NCI-H2081 (cell line): Measurements from ENCODE around the gene CCSER1.
"Not testable (repeated sequence)": the region's sequence is repeated elsewhere in the genome, so short reads cannot be mapped to it uniquely, and the experiment has no call there.

Experiments used
- DNase-seq, 2 experiments: peaks; one replicate each; lab custom pipeline; 2025; lab: John Stamatoyannopoulos, UW

CCSER1 gene

DNA sequence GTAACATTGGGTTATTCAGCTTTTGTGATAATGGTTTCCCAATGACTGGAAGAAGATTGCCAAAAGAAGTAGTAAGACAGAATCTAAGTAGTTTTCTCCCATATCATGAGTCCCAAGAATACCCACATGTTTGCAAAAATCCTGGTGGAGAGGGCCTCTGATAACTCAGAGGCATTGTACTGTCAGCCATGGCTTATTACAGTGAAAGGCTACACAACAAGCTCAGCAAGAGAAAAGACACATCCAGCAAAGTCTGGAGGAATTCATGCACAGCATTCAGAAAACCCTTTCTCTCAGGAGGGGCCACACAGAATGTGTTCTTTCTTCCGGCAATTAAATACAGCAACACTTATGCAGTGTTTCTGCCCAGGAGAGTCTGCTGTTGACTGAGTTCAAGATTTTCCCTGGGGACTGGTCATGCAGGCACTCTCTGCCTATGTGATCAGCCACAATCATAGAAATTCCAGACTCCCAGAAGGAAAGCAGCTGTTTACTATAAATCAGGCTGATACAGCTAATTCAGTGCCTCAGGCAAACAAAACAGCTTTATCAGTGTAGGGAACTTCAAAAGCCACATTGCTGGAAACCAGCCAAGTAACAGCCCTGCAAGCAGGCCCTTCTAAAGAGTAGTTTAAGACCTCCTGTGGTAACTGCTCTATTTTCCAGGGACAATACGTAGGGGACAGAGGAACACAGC is 937.1 kb downstream of the CCSER1 start:
- peak; percentile 66 to 85 for DNase-seq

DNA sequence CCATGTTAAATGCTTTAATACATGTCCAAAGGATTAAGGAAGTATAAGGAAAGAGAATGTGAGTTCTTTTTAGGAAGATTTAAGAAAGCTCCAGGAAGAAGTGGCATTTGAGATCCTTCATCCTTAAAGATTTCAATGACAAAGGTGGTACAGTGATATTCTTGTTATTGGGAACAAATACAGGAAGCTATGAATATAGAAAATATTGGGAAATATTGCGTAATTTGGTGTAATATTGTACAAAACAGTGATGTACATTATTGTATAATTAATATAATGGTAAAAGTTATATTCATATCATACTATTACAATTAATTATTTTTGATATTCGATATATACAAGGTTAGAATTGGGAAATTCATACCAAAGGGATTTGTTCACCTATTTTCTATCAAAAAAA is 937.9 kb downstream of the CCSER1 start:
- no peak for DNase-seq

DNA sequence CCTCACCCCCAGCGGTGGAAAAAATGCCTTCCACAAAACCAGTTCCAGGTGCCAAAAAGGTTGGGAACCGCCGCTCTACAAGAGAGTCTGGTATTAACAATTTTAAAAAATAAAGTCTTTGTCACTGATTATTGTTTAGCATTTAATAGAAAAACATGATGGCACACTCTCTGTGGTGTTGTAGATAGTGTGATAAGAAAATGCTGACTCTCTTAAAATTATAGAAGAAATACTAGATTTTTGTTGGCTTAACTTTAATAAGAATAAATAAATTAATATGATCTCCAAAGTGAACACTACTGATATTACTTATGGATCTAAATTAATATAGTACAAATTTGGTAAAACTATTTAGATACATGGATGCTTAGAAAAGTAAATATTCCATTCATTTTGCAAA is 943.5 kb downstream of the CCSER1 start:
- DNase-seq: no peak

DNA sequence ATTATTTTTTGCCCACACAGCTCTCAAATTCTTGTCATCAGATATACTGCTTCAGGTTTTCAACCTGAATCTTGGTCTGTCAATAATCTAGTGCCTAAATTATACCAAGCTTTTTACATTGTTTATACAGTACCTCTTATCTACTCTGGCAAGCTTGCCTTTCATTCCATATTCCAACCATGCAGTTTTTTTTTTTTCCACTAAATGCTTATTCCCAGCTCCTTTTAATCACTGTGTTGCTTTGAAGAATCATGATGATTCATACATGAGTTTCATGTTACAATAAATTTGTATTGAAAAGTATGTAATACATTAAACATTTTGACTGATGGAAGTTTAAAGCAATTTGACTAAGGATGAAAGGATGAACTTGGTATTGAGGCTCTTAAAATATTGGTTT is 949.0 kb downstream of the CCSER1 start:
- no peak for DNase-seq

DNA sequence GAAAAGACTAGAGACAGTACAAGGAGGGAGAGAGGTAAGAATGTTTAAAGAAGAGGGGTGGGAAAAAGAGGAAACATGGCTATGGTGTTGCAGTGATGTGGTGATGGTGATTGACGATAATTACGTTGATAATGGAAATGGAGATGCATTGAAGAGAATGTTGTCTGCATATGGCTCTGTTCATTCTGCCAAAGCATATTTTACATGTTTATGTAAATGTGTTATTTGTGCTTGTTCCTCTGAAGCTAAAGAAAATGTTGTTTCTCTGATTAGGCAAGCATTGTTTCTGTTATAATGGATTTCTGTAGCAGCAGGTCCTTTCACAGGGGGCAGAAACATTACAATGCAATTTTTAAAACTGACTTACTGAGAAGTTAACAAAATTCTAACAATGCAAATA is 958.8 kb downstream of the CCSER1 start:
- DNase-seq: no peak

DNA sequence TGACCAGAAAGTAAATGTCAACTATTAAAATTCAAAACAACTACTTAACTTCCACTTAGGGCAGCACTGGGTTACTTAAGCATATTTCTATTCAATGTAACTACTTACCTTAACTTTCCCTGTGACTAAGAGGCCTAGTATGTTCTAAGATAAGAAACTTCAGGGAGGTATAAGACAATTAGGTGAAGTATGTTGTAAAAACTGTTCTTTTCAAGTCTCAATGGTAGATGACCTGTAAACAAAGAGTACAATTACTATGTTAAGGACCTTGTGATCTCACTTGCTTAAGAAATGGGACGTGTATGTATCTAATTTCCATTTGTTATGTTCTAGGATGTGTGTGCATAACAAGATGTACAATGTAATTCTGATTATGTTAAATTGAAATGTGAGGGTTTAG is 960.5 kb downstream of the CCSER1 start:
- no peak for DNase-seq

DNA sequence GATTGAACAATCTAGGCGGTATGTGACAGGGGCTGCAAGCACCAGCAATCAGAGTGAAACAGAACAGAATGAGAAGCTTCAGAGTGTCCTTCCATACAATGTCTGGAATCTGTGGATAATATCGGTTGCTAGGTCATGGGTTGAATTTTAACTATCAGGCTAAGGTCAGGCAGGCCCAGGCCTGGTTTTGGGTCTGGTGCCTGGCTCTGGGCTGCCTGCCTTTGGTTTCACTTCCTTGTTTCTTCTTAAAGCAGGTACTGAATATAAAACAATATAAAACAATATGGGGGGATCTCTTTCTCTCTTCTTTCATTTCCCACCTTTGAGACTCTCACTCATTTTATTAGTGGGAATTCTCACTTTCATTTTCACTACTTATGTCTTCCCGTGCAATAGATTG is 962.0 kb downstream of the CCSER1 start:
- DNase-seq: no peak

DNA sequence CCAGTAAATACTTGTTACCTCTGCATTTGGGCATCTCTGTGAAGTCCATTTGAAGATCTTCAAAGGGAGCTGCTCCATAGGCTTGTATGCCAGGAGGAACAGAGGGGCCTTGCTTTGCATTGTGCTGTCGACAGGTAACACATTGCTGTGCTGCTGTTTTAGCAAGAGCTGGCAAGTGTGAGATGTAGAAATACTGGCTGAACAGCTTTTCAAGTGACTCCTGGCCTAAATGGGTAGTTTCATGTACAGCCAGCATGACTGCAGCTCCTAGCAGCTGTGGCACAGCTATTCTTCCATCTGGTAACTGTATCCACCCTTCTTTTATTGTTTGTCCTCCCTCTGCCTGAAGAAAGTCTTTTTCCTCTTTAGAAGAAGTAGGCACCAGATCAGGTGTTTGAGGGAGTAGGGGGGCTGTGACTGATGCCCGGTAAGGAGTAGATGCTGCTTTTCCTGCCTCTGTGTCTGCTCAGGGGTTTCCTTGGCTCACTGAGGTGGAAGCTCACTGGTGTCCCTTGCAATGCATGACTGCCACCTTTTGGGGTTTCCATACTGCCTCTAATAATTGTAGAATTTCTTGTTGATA is 965.3 kb downstream of the CCSER1 start:
- no peak for DNase-seq

DNA sequence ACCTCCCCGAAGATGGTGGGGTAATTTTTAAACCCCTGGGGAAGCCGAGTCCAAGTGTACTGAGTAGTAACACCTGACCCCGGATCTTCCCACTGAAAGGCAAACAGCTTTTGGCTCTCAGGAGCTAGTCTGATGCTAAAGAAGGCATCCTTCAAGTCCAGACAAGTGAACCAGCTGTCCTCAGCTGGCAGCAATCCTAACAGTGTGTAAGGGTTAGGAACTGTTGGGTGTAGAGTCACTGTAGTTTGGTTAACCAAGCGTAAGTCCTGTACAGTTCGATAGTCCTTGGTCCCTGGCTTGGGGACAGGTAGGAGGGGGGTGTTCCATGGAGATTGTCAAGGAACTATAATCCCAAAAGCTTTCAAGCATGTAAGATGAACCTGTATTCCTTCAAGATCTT is 967.0 kb downstream of the CCSER1 start:
- not testable (repeated sequence) for DNase-seq

DNA sequence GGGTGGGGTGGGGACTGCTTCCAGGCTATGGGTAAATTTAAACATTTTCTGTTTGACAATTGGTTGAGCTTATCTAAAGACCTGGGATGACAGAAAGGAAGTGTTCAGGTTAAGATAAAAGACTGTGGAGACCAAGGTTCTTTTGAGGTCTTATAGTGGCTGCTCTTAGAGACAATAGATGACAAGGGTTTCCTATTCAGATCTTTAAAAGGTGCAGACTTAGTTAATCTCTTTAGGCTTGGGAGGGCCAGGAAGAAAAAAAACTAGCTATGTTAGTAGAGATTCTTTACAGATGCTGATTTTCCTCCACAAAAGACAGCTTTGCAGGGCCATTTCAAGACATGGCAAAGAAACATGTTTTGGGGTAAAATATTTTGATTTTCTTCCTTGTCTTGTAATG is 972.5 kb downstream of the CCSER1 start:
- no peak for DNase-seq

DNA sequence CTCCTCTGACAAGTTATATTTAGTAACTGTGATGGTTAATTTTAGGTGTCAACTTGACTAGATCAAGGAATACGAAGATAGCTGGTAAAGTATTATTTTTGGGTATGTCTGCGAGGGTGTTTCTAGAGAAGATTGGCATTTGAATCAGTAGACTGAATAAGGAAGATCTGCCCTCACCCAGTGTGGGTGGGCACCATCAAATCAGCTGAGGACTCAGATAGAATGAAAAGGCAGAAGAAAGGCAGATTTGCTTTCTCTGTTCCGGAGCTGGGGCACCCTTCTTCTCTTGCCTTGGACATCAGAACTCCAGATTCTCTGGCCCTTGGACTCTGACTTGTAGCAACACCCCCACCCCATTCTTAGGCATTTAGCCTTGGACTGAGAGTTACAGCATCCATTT is 981.6 kb downstream of the CCSER1 start:
- no peak for DNase-seq

DNA sequence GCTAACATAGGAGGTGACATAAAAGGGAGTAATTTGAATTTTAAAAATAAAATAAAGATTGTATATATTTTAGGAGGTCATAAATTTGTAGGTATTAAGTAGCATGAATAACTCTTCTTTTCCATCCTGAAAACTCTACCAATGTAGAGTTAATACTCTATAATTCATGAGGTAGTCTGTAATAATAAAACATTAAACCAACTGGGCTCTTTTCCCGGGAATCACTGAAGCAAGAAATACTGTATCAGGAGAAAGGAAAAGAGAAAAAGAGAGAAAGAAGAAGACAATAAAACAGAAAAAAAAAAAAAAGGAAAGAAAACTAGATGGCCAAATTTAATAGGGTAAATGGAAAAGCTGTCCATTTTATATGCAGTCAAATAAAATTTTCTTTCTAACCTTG is 984.4 kb downstream of the CCSER1 start:
- no peak for DNase-seq

DNA sequence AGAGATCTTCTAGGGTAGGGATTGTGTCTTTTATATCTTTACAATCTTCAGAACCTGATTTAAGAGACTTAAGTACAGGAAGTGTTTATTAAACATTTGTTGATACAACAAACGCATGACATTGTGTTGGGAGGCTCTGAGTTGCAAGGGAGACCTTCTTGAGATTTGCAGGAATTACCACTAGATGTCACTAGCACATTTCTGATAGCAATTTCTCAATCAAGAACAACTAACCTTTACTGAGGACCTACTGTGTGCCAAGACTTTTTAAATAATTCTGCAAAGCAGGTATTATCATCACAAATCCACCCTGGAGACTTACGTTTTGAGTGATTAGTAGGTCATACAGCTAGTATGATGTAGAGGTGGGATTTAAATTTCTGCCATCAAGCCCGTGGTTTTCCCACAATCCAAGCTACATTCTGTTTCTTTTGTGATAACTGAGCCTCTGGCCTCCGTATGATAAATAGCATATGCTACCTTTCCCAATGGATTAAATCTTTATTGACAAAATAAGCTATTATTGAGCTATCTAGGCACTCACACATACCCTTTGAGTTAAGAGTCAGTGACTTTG is 986.0 kb downstream of the CCSER1 start:
- DNase-seq: peak in 1 of 2 experiments; percentile 14

DNA sequence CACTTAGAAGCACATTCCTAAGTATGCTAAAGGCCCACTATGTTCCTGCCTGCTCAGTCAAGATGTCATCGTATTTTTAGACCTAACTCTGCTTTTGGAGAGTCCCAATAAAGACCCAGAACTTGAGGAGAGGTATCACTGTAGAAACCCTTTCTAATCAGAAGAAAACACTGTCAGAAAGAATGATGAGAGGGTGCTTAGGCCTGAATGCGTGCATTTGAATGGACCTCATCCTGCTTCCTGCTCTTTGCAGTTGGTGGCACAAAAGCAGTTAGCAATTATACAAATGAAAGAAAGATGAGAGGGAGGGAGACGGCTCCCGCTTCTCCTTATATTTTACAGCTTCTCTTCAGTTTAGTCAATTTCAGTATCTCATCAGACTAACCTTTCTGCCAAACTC is 987.2 kb downstream of the CCSER1 start:
- no peak for DNase-seq

DNA sequence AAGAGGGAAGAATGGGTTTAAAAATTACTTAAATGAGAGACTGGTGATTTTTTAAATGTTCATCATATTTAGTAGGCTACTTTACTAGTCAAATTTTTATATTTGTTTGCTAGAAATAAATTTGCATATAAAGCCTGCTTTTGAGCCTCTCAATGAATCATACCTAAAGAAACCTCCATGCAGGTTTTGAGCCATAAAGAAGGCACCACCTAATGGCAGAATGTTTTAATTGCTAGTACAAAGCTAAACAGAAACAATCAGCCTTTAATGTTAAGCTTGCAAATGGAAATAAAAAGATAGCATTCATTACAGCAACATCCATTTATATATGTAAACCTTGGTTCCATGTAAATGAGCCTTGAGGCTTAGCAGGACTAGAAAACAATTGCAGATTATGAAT is 989.7 kb downstream of the CCSER1 start:
- DNase-seq: peak in 1 of 2 experiments; percentile 3

DNA sequence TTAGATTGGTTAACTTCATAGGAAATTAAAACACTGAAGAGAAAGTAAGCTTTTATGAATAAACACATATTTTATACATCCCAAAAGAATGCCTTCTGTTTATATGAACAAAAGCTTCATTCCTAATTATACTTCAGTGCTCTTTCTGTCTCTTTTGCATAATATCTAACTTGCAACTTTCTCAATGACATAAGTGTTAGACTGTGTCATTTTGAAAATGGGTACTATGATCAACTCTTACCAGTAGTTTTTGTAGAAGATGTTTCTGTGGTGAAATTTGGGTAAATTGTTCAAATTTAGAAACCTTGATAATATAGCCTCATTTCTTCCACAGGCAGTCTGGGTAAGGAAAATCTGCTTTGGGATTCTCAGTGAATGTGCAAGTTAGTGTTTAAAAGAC is 991.4 kb downstream of the CCSER1 start:
- DNase-seq: no peak

DNA sequence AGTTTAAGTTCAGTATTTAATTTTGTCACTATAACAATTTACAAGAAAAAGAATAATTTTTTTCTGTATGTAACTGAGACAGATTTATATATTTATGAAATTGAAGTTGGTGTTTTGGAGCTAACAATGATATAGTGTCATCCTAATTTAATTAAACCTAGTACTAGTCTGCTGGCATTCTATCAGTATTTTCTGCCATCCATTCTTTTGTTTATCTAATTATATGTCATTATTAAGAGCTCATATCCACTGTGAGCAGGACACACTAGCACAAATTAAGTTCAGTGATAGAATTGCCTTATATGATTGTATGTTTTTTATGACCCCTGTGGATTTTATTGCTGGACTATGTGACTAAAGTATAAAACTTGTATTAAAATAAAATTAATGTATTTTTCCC is 996.5 kb downstream of the CCSER1 start:
- no peak for DNase-seq

DNA sequence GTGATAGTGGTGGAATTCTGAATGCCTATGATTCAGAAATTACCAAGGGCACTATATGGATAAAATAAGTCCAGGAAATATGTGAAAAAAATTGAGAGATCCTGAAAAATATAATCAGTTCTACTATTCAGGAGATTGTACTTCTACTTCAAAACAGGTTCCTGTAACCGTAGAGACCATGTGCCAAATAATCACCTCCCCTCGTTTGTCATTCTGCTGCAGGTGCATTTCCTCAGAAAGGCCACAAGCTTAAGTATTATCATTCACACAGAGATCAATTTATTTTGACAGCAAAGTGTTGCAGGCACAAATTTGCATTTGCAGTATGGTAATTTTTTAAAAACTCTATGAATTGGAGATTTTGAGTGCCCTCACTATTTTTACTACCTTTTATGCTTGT is 1000.0 kb downstream of the CCSER1 start:
- peak in 1 of 2 experiments; percentile 31 for DNase-seq

DNA sequence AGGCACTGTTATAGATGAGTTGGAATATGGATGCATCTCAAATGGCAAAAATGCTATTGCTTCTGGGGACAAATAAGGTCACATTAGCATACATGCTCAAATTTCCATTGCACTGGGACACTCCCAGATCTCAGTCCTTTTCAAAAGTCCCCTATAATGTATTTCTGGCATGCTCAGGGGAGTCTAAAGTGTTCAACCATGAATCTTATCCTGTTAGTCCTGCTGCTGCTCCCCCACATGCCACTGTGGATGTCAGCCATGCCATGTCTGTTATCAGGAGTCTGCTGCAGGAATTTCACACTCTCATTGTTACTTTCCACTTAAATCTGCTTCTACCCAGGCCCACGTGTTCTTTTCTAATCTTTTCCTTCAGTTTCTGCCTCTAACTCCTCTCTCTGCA is 1000.6 kb downstream of the CCSER1 start:
- DNase-seq: no peak

DNA sequence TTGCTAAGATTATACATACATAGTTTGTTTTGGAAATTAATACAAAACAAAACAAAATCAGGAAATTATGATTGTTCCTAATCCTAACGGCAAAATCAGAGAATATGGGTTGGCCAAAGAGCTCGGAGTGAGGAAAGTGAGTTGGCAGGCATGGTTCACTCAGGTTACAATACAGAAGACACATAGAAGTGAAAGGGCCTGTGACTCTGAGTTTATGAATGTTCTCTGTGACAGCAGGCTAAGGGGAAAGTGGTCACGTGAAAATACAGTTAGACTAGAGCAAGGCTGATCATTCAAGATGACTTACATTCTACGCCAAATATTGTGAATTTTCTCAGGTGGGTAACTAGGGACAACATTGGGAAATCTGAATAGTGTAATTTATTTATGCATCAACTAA is 1001.3 kb downstream of the CCSER1 start:
- DNase-seq: no peak

DNA sequence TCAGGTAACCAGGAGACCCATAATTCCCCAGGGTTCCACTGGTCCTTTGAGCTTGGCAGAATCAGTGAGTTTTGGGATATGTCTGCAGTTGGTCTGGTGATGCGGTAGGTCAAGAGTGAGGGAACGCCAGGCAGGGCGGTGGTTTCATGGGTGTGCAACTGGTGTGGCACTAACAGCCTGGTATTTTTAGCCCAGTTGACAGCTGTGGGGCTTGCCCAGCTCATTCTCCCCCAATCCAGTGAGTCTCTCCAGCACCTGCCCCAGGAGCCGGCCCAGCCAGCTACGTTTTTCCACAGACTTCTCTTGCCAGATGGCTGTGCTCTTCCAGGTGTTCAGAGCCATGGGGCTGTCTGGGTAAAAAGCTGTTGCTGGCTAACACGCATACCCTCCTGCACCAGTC is 1019.9 kb downstream of the CCSER1 start:
- no peak for DNase-seq

DNA sequence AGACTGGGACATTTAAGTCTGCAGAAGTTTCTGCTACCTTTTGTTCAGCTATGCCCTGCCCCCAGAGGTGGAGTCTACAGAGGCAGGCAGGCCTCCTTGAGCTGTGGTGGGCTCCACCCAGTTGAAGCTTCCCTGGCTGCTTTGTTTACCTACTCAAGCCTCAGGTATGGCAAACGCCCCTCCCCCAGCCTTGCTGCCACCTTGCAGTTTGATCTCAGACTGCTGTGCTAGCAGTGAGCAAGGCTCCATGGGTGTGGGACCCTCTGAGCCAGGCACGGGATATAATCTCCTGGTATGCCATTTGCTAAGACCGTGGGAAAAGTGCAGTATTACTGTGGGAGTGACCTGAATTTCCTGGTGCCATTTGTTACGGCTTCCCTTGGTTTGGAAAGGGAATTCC is 1026.8 kb downstream of the CCSER1 start:
- DNase-seq: not testable (repeated sequence)

DNA sequence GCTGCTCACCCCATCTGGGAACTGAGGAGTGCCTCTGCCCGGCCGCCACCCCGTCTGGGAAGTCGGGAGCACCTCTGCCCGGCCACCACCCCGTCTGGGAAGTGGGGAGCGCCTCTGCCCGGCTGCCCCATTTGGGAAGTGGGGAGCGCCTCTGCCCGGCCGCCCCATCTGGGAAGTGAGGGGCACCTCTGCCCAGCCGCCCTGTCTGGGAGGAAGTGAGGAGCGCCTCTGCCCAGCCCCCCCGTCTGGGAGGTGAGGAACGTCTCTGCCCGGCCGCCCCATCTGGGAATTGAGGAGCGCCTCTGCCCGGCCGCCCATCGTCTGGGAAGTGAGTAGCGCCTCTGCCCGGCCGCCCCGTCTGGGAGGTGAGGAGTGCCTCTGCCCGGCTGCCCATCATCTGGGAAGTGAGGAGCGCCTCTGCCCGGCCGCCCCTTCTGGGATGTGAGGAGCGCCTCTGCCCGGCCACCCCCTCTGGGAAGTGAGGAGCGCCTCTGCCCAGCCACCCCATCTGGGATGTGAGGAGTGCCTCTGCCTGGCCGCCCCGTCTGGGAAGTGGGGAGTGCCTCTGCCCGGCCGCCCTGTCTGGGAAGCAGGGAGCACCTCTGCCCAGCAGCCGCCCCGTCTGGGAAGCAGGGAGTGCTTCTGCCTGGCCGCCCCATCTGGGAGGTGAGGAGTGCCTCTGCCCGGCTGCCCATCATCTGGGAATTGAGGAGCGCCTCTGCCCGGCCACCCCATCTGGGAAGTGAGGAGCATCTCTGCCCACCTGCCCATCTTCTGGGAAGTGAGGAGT is 1040.9 kb downstream of the CCSER1 start:
- not testable (repeated sequence) for DNase-seq
